Adrenal gland (tissue), 12 donors: Measurements from ENCODE around the gene LIN52. TPM values are rescaled to one million over a fixed set of nuclear protein-coding genes. Genes with fewer than 3 reads are reported as not detected.
A peak's percentile ranks its signal among the peaks of the same experiment; 100 is the strongest.

Experiments
- DNase-seq, 7 donors: peaks; one replicate each; pipeline ENCODE4 v3.0.0-alpha.2; 2019 to 2020
- H3K27ac ChIP-seq, 5 donors: fragments of 200-600 bp; sonication (generic) in 4 of 5; 1 replicate in 3 of 5; 2 replicates in 2 of 5; pipeline versions ENCODE4 v1.5.1 to v1.8.0; 2016 to 2020; ENCODE audit warnings: mild to moderate bottlenecking in 1 of 5
- H3K27me3 ChIP-seq: fragments of 200-600 bp; 2 replicates; pipeline ENCODE4 v1.8.0; 2021
- H3K36me3 ChIP-seq, 2 donors: fragments of 200-600 bp; replicated peaks in 1 of 2; 1 replicate in 1 of 2; 2 replicates in 1 of 2; pipeline versions ENCODE4 v1.5.1 to v1.8.0; 2018 to 2022
- H3K4me1 ChIP-seq, 2 donors: fragments of 200-600 bp; replicated peaks in 1 of 2; 1 replicate in 1 of 2; 2 replicates in 1 of 2; pipeline versions ENCODE4 v1.5.1 to v1.8.0; 2018 to 2021
- H3K4me3 ChIP-seq, 4 donors: fragments of 200-600 bp; sonication (generic) in 3 of 4; one replicate each; pipeline ENCODE4 v1.5.1; 2016 to 2018
- H3K9me3 ChIP-seq, 3 donors: fragments of 200-600 bp; sonication (generic) in 1 of 3; replicated peaks in 1 of 3; 1 replicate in 2 of 3; 2 replicates in 1 of 3; pipeline versions ENCODE4 v1.5.1 to v1.8.0; 2016 to 2021
- POLR2A ChIP-seq, 2 donors: fragments of 450-650 bp; IDR thresholded peaks; one replicate each; pipeline ENCODE4 v1.6.1; 2017; ENCODE audit warnings: antibody characterized with exemption in 2 of 2, mild to moderate bottlenecking in 2 of 2, moderate library complexity in 1 of 2
- WGBS, 4 donors: extraction: QIAGEN DNeasy Blood & Tissue Kit in 2 of 4; methylation state at CpG; one replicate each; pipeline versions ENCODE4 v1.1.5 to v1.1.7; 2013 to 2017; 5-methylcytosine and 5-hydroxymethylcytosine counted together
- intact Hi-C, 2 donors: fragments of 100-400 bp; cut with DNase I; formaldehyde crosslinking; loops; one replicate each; pipeline versions ENCODE4 v1.14.1 to v1.15.0; 2022 to 2023
- polyA plus RNA-seq, 3 donors: library from polyadenylated mRNA; stranded (reverse); fragments of 200-250 nt in 2 of 3; fragments of 350-450 nt in 1 of 3; fragmentation: Illumina TruSeq in 1 of 3; extraction: RNeasy Lipid Tissue Mini Kit (QIAGEN cat#74804) in 1 of 3; gene quantifications; one replicate each; pipeline ENCODE4 v1.2.3, GENCODE V29; 2013 to 2014
- total RNA-seq, 9 donors: library from RNA; depleted of rRNA in 4 of 9; stranded (reverse); fragments of >200 nt in 4 of 9; fragments of 120-200 nt in 1 of 9; fragmentation: NEBNext Ultra II Directional in 1 of 9; extraction: Animal tissue kit (Norgen Biotek cat#: 25700) in 1 of 9; gene quantifications; one replicate each; pipeline versions ENCODE4 v1.1.0 to v1.2.4, GENCODE V29; 2013 to 2023
- TF ChIP-seq, protein P1 (sequence below), 6 experiments: fragments of 450-650 bp in 4 of 6; fragments of 200-600 bp in 2 of 6; sonication (generic) in 1 of 6; IDR thresholded peaks; 1 replicate in 5 of 6; 2 replicates in 1 of 6; pipeline versions ENCODE4 v1.5.1 to v1.8.0; 2016 to 2021; ENCODE audit warnings: antibody characterized with exemption in 6 of 6, mild to moderate bottlenecking in 2 of 6, moderate library complexity in 1 of 6
- donor health status: healthy with polysubstance abuse.
- donor health status: Bipolar disorder and iron deficiency.
- donor health status: DM: yes; HTN: yes; CAD: no.
- donor health status: DM: no; HTN: no; CAD: no.
- donor health status: DM: no; HTN: no; CAD: no.
- donor health status: DM: yes; HTN: yes; CAD: no.

LIN52 gene
- total and polyA plus RNA-seq, 12 donors, result 4.6 to 14.3 (median 8.0) TPM

DNA sequence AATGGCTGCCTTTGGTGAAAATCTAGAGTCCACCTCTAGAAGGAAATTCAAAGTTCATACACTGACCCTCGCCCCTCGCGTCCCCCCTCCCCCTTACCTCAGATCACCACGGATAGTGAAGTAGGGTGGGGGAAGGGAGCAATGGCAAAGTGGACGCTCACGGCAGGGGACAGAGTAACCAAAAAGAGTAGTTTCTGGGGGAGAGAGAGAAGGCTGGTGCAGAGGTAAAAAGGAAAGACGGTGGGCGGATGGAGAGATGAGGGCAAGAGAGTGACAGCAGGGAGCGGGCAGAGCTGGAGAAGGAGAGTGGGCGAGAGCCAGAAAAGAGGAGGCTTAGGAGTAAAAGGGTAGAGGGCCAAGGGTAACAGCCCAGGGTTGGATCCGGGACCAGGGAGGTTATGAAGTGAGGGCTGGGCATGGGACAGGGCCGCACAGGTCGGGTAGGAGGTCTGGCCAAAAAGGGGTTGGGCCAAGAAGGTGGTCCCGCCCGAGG lies 926 bp upstream of the LIN52 start:
- no peaks in the 10 kb centered on the region for H3K36me3 ChIP-seq
- 1% methylated on average over 14 to 15 of the region's 15 CpGs for WGBS, 4 donors
- intact Hi-C loops, result no loop called here
- H3K4me3 ChIP-seq, result peak overlapping the region; percentile 17 to 75 (median 58)
- H3K4me1 ChIP-seq, result peaks cover 10 to 23% of the 10 kb centered on the region in 2 donors
- H3K27me3 ChIP-seq, result no peaks in the 10 kb centered on the region
- no peaks in the 10 kb centered on the region for H3K9me3 ChIP-seq
- peak in 3 of 7 donors; percentile 30 to 33 (median 32) for DNase-seq
- TF ChIP-seq, protein P1, sequence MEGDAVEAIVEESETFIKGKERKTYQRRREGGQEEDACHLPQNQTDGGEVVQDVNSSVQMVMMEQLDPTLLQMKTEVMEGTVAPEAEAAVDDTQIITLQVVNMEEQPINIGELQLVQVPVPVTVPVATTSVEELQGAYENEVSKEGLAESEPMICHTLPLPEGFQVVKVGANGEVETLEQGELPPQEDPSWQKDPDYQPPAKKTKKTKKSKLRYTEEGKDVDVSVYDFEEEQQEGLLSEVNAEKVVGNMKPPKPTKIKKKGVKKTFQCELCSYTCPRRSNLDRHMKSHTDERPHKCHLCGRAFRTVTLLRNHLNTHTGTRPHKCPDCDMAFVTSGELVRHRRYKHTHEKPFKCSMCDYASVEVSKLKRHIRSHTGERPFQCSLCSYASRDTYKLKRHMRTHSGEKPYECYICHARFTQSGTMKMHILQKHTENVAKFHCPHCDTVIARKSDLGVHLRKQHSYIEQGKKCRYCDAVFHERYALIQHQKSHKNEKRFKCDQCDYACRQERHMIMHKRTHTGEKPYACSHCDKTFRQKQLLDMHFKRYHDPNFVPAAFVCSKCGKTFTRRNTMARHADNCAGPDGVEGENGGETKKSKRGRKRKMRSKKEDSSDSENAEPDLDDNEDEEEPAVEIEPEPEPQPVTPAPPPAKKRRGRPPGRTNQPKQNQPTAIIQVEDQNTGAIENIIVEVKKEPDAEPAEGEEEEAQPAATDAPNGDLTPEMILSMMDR (IDR thresholded peaks at IDR 0.05), result peak in 1 of 6 experiments; percentile 4
- no peak for TF ChIP-seq POLR2A (IDR thresholded peaks at IDR 0.05)
- H3K27ac ChIP-seq, result peak overlapping the region in 2 of 5 donors; percentile 75 to 84

DNA sequence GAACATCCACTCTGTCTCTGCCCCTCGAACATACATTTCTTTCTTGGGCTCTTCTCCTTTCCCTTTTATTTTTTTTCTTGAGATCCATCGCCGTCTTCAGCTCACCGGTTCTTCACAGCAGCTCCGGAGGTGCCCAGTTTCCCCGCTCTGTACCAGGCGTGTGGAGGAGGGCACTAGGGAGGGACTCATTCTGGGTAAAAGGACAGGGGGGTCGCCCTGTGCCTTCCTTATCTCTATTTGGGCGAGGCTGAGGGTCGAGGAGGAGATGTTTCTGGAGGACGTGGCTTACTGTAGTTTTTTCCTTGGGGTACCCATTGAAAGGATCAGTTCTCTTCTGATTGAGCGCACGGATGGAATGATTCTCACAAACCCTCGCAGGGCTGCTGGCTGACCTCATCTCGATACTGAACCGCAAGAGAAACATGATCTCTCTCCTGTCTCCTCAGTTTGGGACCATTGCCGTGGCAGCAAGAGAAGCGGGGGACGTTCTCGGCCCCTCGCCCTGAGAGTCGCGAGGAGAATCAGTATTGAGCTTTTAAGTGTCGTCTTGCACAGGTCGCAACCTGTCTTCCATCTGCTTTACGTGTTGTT lies 386 bp downstream of the LIN52 start:
- Histone ChIP-seq H3K27me3 (no peaks in the 10 kb centered on the region), H3K4me3 (peak overlapping the region; percentile 51 to 75 (median 75)), H3K36me3 (no peaks in the 10 kb centered on the region), H3K9me3 (no peaks in the 10 kb centered on the region), H3K27ac (peak overlapping the region; percentile 52 to 83 (median 68)), H3K4me1 (peaks cover 10 to 23% of the 10 kb centered on the region in 2 donors)
- peak in 1 of 2 donors; percentile 56 for TF ChIP-seq POLR2A (IDR thresholded peaks at IDR 0.05)
- TF ChIP-seq, protein P1 (IDR thresholded peaks at IDR 0.05), result no peak
- peak in 2 of 7 donors; percentile 17 to 23 for DNase-seq
- intact Hi-C loops, result no loop called here
- WGBS, 4 donors, result 0 to 1% (median 0%) methylated on average over 16 to 26 of the region's 26 CpGs

DNA sequence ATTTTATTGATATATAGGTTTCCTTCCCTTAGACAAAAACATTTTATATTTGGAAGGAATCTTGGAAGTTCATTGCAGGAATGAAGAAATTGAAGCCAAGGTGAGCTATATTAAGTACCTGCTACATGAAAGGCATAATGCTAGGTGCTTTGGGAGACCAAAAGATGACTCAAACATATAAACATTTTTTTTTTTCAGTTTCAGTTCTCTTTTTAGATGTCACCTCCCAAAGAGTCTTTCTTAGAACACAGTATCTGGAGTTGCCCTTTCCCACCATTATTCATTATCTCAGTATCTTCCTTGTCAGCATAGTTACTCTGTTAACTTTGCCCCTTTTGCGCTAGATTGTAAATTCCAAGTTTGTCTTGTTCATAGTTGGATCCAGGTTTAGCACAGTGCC lies 1.1 kb downstream of the LIN52 start:
- TF ChIP-seq, protein P1 (IDR thresholded peaks at IDR 0.05), result no peak
- no peak for TF ChIP-seq POLR2A (IDR thresholded peaks at IDR 0.05)
- peaks cover 10 to 23% of the 10 kb centered on the region in 2 donors for H3K4me1 ChIP-seq
- peak overlapping the region in 1 of 4 donors; percentile 75 for H3K4me3 ChIP-seq
- H3K27ac ChIP-seq, result no peak overlapping the region
- intact Hi-C loops, result no loop called here
- no peak for DNase-seq
- no peaks in the 10 kb centered on the region for H3K9me3 ChIP-seq
- WGBS, 4 donors, result 82 to 95% (median 89%) methylated on average over 1 of the region's 1 CpG
- H3K27me3 ChIP-seq, result no peaks in the 10 kb centered on the region
- no peaks in the 10 kb centered on the region for H3K36me3 ChIP-seq

DNA sequence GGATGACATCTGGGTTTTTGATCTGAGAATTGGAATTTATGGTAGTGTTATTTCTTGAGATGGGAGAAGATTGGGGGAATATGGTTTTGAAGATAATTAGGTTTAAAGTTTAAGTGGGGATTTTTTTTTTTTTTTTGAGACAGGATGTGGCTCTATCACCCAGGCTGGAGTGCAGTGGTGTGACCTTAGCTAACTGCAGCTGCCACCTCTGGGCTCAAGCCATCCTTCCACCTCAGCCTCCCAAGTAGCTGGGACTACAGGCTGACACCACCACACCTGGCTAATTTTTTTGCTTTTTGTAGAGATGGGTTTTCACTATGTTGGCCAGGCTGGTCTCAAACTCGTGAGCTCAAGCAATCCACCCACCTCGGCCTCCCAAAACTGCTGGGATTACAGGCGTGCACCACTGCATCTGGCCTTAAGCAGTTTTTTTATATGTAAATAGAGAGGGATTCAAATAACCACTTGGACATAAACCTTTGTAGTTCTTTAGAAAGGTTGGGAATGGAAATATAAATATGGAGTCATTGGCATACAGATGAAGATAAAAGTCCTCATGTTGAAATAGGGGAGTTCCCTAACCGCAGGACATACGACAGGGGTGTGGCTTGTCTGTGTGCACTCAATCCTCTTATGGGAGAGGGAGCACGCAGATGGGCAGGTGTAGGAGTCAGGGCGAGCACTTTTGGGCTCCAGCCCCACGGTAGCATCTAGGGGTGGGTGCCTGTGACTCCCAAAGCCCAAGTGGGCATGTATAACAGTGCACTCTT lies 4.7 kb downstream of the LIN52 start:
- Histone ChIP-seq H3K9me3 (no peaks in the 10 kb centered on the region), H3K27ac (no peak overlapping the region), H3K4me1 (peaks cover 4 to 14% of the 10 kb centered on the region in 2 donors), H3K36me3 (no peaks in the 10 kb centered on the region), H3K27me3 (no peaks in the 10 kb centered on the region), H3K4me3 (no peak overlapping the region)
- no peak for TF ChIP-seq POLR2A (IDR thresholded peaks at IDR 0.05)
- TF ChIP-seq, protein P1 (IDR thresholded peaks at IDR 0.05), result no peak
- no peak for DNase-seq
- 91 to 97% (median 93%) methylated on average over 8 of the region's 8 CpGs for WGBS, 4 donors
- intact Hi-C loops, result no loop called here
